Uterine smooth muscle cell (primary cell): Measurements from ENCODE around the gene P2RX6. TPM values are rescaled to one million over a fixed set of nuclear protein-coding genes. Genes with fewer than 3 reads are reported as not detected.

Experiments
- total RNA-seq: library from RNA; depleted of rRNA; stranded (reverse); fragments of >200 nt; gene quantifications from 2 replicates; pipeline ENCODE4 v1.2.3, GENCODE V29; 2014

The P2RX6 gene
- 0.44 and 2.5 TPM in 2 replicates for total RNA-seq

DNA sequence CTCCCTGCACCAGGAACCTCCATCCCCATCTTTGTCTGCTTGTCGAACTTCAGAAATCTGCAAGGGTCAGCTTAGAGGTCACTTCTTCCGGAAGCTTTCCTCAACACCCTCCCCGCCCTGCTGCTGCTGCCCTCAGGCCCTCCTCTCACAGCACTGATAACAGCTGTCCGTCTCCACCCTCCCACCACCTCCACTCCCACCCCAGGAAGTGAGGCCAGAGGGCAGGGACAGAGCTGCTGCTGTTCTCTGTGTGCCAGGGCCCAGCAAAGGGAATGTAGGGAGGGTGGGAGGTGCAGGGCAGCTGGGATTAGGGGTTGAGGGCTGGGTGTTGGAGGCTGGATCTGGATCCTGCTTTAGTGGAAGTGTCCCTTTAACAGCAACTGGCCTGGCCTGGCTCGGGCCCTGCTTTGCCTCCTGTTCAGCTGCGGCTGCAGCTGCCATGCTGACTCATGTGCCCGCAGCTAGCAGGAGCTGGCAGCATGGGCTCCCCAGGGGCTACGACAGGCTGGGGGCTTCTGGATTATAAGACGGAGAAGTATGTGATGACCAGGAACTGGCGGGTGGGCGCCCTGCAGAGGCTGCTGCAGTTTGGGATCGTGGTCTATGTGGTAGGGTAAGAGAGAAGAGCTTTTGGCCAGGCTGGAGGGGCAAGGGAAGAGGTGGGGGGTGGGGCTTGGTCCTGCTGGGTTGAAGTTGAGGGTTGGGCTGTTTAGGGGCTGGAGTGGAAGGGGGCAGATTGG, at the start of gene P2RX6:
P2RX6 (plus strand) TSS at position 440 of the 740 bp plus-strand sequence; CDS start at position 450, 10 bp downstream.

DNA sequence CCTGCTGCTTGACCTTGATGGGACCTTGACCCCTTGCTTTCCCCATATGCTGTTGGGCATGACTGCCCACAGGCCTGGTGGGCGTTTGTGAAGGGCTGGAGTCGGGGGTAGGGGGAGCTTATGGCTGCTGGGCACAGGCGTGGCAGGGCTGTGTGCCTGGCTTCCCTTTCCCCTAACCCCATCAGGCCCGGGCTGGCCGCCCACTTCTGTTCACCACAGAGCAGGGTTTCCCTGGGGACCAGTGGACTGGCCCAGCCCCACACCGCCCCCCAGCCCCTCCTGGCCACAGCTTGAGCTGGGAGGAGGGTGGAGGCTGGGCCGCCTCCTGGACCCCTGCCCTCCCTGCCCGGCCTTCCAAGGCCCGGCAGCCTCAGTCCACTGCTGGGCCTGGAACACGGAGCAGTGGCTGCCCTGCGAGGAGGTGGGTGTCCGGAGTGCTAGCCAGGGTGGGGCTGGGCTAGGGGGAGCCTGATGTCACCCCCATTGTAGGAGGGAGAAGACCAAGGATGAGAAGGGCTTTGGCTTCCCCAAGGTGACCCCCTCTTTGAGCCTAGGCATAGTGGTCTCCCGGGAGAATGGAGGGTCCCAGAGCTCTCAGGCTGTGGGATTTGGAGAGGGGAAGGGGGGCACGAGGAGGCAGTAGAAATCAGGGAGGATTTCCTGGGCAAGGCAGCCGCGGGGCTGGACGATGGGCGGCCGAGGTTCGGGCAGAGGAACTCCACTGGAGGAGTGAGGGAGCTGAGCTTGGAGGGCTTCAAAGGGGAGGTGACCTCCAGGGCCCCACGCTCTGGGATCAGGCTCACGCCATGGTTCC, 47.9 kb upstream of the P2RX6 start, which contains the start of gene AIFM3:
AIFM3 (plus strand) TSS at position 373 of the 814 bp plus-strand sequence. CDS start 690 bp downstream, outside the sequence.

DNA sequence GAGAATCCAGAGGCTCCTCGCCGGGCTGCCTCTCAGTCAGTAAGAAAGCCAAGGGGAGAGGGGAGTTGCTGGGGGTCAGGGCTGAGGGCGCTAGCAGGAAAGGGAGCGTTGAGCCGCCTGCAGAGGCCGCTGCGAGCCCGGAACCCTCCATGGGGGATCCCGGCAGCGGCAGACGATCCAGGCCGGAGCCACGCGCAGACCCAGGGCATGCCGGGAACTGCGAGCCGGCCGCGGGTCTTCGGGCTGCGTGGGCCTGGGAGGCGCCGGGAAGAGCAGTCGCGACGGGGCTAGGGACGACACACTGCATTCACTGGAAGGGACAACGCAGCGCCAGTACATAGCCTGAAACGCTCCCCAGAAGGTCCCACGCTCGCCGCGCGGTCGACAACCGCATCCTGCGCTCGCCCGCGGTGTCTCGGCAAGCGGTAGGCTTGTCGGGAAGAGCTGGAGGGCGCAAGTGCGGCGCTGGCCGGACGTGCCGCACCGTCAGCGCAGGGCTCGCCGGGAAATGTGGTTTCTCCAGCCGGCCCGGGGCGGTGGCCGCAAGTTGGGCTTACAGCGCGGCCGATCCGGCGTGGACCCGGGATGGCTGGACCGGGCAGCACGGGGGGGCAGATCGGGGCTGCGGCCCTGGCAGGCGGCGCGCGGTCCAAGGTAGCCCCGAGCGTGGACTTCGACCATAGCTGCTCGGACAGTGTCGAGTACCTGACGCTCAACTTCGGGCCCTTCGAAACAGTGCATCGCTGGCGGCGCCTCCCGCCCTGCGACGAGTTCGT, 33.0 kb upstream of the P2RX6 start, which contains the start of gene LZTR1:
LZTR1 (plus strand) TSS at position 511 of the 776 bp plus-strand sequence; CDS start at position 586, 75 bp downstream.

DNA sequence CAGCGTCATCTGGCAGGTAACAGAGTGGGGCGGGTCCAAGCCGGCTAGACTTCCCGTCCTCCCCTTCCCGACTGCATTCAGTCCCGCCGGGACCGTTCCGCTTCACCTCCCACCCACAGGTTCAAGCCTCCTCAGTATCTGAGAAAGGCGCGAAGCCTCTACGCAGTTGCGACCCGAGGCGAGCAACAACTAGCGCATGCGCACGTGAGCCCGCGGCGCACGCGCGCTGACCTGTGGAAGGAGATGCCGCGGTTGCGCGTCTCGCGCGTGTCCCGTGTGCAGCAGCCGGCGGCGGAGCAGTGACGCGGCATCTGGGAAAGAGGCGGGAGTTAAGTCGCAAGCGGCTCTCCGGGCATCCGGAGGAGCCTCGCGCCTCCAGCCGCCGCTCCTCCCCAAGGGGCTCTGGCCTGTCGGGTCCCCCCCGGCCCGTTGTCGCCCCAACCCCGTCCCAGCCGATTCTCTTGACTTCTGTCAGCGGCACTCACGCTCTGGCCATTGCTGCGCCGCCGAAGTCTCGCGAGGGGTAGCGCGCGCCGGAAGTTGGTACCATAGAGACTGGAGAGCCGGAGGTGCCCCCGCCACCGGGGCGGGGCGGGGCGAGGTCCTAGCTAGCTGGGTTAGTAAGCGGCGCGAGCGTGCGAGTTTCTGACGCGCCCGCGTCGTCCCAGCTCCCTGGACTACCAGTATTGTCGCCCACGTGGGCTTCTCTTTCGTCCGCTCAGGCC, 13.2 kb upstream of the P2RX6 start, which contains the start of gene THAP7:
THAP7 (minus strand) TSS at position 518 of the 725 bp plus-strand sequence; CDS start at position 311, 207 bp downstream.

DNA sequence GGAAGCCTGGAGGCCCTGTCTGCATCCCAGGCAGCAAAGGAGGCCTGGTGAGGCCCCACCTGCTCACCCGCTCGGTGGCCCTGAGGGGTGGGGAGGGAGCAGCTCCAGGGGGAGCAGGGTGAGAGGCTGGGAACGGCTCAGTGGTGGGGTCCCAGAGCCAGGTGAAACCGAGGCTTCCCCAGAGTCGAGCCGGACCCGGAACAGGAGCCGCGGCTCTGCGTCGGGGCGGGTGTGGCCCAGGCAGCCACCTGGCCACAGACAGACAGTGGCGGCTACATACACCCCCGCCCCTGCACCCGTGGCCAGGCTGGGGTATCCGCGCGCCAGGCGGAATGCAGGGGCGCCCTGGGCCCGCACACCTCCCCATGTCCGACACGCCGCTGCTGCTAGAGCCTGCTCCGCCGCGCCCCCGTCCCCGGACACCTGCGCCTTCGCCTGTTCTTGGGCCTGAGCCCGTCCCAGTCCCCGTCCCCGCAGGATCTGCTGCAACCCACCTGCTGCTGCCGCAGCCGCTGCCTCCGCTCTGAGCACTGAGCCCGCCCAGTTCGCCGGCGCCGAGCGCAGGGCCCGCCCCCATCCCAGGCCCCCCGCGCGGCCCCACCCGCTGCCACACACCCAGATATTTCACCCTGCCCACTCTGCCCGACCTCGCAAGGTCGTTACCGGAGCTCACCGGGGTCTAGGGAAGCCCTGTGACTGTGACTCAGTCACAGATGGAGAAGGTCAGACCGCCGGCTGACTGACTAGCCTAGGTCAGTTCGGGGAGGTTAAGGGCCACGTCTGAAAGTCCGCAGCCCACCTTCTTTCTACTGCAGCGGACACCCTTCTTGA, 17.3 kb downstream of the P2RX6 start, which contains the start of gene SLC7A4:
SLC7A4 (minus strand) TSS at position 525 of the 831 bp plus-strand sequence. CDS start 749 bp downstream, outside the sequence.

DNA sequence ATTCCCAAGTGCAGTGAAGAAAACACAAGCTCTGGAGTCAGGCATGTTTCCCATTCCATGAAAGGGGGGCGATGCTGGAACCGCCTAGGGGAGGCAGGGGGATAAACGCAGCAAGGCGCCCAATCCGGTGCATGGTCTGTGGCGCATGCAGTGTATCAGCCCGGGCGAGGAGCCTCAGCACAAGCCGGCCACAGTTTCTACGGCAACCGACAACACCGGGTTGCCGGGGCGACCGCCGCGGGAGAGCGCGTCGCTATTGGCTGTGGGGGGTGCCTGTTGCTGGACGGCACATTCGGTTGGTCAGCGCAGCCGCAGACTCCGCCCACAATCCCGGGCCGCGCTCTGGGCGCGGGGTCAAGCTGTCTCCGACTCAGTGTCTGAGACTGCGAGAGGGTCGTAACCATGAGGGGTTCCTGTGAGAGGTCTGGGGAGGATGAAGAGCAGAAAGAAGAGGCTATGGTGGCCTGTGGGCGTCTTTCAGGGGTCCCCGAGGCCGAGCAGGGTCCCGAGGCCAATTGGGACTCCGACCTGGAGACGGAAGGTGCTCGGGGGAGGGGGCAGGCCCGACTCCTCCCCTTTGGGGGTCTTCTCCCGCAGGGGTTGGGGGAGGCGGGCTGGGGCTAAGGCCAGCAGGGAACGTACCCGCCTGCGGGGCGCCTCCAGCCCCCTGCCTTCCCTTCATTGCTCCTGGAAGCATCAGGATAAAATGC, 30.8 kb downstream of the P2RX6 start, which contains the start of gene LRRC74B:
LRRC74B (plus strand) TSS at position 362 of the 710 bp plus-strand sequence; CDS start at position 403, 41 bp downstream.

Other genes with a start within 250 kb of the P2RX6 start
- not detected in 2 replicates for gene SERPIND1, start 241.1 kb upstream of the P2RX6 start, total RNA-seq
- 37.5 and 42.0 TPM in 2 replicates for gene PI4KA, start 156.4 kb upstream of the P2RX6 start, total RNA-seq
- gene SNAP29, start 156.2 kb upstream of the P2RX6 start, total RNA-seq: 7.9 and 8.4 TPM in 2 replicates
- 50.4 and 61.5 TPM in 2 replicates for gene CRKL, start 97.8 kb upstream of the P2RX6 start, total RNA-seq
- 0.33 and 0.50 TPM in 2 replicates for gene AIFM3, start 47.9 kb upstream of the P2RX6 start, total RNA-seq
- 53.1 and 54.4 TPM in 2 replicates for gene LZTR1, start 32.9 kb upstream of the P2RX6 start, total RNA-seq
- 23.5 and 28.1 TPM in 2 replicates for gene THAP7, start 13.0 kb upstream of the P2RX6 start, total RNA-seq
- 0.12 and 0.22 TPM in 2 replicates for gene SLC7A4, start 17.4 kb downstream of the P2RX6 start, total RNA-seq
- gene LRRC74B, start 30.8 kb downstream of the P2RX6 start, total RNA-seq: under 0.01 TPM in 1 of 2 replicates, not detected in the other